CD4-positive, alpha-beta memory T cell (primary cell): Measurements from ENCODE around the gene OR1F1. TPM values are rescaled to one million over a fixed set of nuclear protein-coding genes. Genes with fewer than 3 reads are reported as not detected.

ENCODE experiments used
- CTCF ChIA-PET: fragments of 350-600 bp; sonication (Branson Sonifier 250); formaldehyde crosslinking; loops from one replicate; lab custom pipeline; 2021; ENCODE audit warnings: inconsistent platforms; ENCODE audit not compliant: partially characterized antibody; lab: Charles Lee
- POLR2A ChIA-PET: fragments of 350-600 bp; sonication (Branson Sonifier 250); formaldehyde crosslinking; loops from one replicate; lab custom pipeline; 2021; ENCODE audit not compliant: partially characterized antibody; lab: Charles Lee
- DNase-seq, 5 donors: peaks; one replicate each; pipeline versions ENCODE4 v3.0.0 to v3.0.0-alpha.2; 2020 to 2022; ENCODE audit warnings: mixed read lengths in 1 of 5
- H3K27ac ChIP-seq: one replicate; pipeline ENCODE4 v1.7.0; 2013; ENCODE audit warnings: low read depth, low read length
- H3K27me3 ChIP-seq: 2 replicates; pipeline ENCODE4 v1.7.0; 2013; ENCODE audit warnings: mild to moderate bottlenecking, low read length, moderate library complexity; ENCODE audit not compliant: insufficient read depth
- H3K36me3 ChIP-seq: 2 replicates; pipeline ENCODE4 v1.7.0; 2013; ENCODE audit warnings: mild to moderate bottlenecking, low read length, moderate library complexity; ENCODE audit not compliant: insufficient read depth
- H3K4me1 ChIP-seq: 2 replicates; pipeline ENCODE4 v1.7.0; 2013; ENCODE audit warnings: mild to moderate bottlenecking, low read length, moderate library complexity; ENCODE audit not compliant: insufficient read depth
- H3K4me3 ChIP-seq, 2 donors: one replicate each; pipeline ENCODE4 v1.7.0; 2013; ENCODE audit warnings: low read length in 2 of 2, mild to moderate bottlenecking in 1 of 2
- H3K9me3 ChIP-seq, 2 donors: one replicate each; pipeline ENCODE4 v1.7.0; 2013; ENCODE audit warnings: low read length in 2 of 2, control low read depth in 1 of 2; ENCODE audit not compliant: control insufficient read depth in 1 of 2
- H3K27ac Mint-ChIP-seq, 7 donors: one replicate each; pipeline ENCODE4 v1.8.0; 2020 to 2021; ENCODE audit warnings: mixed read lengths in 7 of 7, mild to moderate bottlenecking in 6 of 7, inconsistent platforms in 3 of 7, moderate library complexity in 3 of 7
- H3K27me3 Mint-ChIP-seq, 2 donors: one replicate each; pipeline ENCODE4 v1.8.0; 2020 to 2021; ENCODE audit warnings: mixed read lengths in 2 of 2
- H3K36me3 Mint-ChIP-seq, 2 donors: one replicate each; pipeline ENCODE4 v1.8.0; 2020 to 2021; ENCODE audit warnings: mixed read lengths in 2 of 2, inconsistent platforms in 1 of 2, mild to moderate bottlenecking in 1 of 2
- H3K4me1 Mint-ChIP-seq, 4 donors: one replicate each; pipeline ENCODE4 v1.8.0; 2020 to 2021; ENCODE audit warnings: mixed read lengths in 4 of 4, mild to moderate bottlenecking in 1 of 4
- H3K4me3 Mint-ChIP-seq, 8 donors: one replicate each; pipeline ENCODE4 v1.8.0; 2020 to 2021; ENCODE audit warnings: mixed read lengths in 8 of 8, mild to moderate bottlenecking in 7 of 8, moderate library complexity in 6 of 8, inconsistent platforms in 3 of 8
- H3K9me3 Mint-ChIP-seq, 8 donors: one replicate each; pipeline ENCODE4 v1.8.0; 2020 to 2021; ENCODE audit warnings: mixed read lengths in 8 of 8, mild to moderate bottlenecking in 5 of 8, inconsistent platforms in 3 of 8, moderate library complexity in 1 of 8
- intact Hi-C: fragments of 100-400 bp; cut with micrococcal nuclease; formaldehyde crosslinking; loops from one replicate; pipeline ENCODE4 v1.15.1; 2023
- polyA plus RNA-seq, 2 donors: library from polyadenylated mRNA; unstranded; fragments of 300-500 nt; fragmentation: Illumina TruSeq; gene quantifications; one replicate each; pipeline ENCODE4 v1.2.3, GENCODE V29; 2021
- total RNA-seq, 2 experiments: library from RNA; stranded (reverse); gene quantifications; one replicate each; pipeline ENCODE4 v1.2.3, GENCODE V29; 2021

Gene OR1F1
- total and polyA plus RNA-seq, 4 experiments from 2014 or later, result 0.49 to 0.97 TPM; not detected in 2

- Mint-ChIP-seq H3K27me3 (peaks cover 0 to 3% of the 10 kb centered on the region in 2 donors), H3K9me3 (peaks cover 0 to 4% (median 0%) of the 10 kb centered on the region in 8 donors), H3K27ac (no peak overlapping the region), H3K4me3 (no peak overlapping the region), H3K36me3 (peaks cover 7 to 19% of the 10 kb centered on the region in 2 donors), H3K4me1 (peaks cover 9 to 18% (median 14%) of the 10 kb centered on the region in 4 donors)
- Histone ChIP-seq H3K27ac (no peak overlapping the region), H3K27me3 (no peaks in the 10 kb centered on the region), H3K4me3 (no peak overlapping the region), H3K4me1 (peaks cover 13% of the 10 kb centered on the region), H3K9me3 (no peaks in the 10 kb centered on the region), H3K36me3 (peaks cover 7% of the 10 kb centered on the region)
- DNase-seq, result no peak
- CTCF ChIA-PET, result interaction anchor here (0.5 to 1.4 kb wide), 4 partner anchors 13 to 28 kb away, joined by 3 to 4 read pairs (median 3); no protein-coding TSS in a partner anchor
- POLR2A ChIA-PET, result interaction anchor here (1.1 to 1.2 kb wide), 2 partner anchors 13 to 14 kb away, joined by 3 read pairs; no protein-coding TSS in a partner anchor
- intact Hi-C loops, result no loop called here
These were observed 42.3 kb upstream of the OR1F1 start for GRCh38 chr16:3145660-3146059.

GRCh38 chr16:3147046-3147756 lies 40.8 kb upstream of the OR1F1 start:
- POLR2A ChIA-PET, result interaction anchor here (0.6 to 6.5 kb wide), 5 partner anchors 11 to 1442 kb away, joined by 3 to 123 read pairs (median 3); partner anchors contain the start of gene ZNF213
- Histone ChIP-seq H3K27ac (no peak overlapping the region), H3K4me3 (no peak overlapping the region), H3K9me3 (no peaks in the 10 kb centered on the region), H3K4me1 (peaks cover 22% of the 10 kb centered on the region), H3K36me3 (peaks cover 5% of the 10 kb centered on the region), H3K27me3 (no peaks in the 10 kb centered on the region)
- Mint-ChIP-seq H3K4me3 (no peak overlapping the region), H3K9me3 (peaks cover 0 to 13% (median 1%) of the 10 kb centered on the region in 8 donors), H3K36me3 (peaks cover 5 to 20% of the 10 kb centered on the region in 2 donors), H3K27me3 (peaks cover 0 to 5% of the 10 kb centered on the region in 2 donors), H3K4me1 (peaks cover 17 to 32% (median 21%) of the 10 kb centered on the region in 4 donors), H3K27ac (no peak overlapping the region)
- intact Hi-C loops, result no loop called here
- DNase-seq, result no peak
- CTCF ChIA-PET, result interaction anchor here (0.7 to 4.5 kb wide), 9 partner anchors 11 to 115 kb away, joined by 3 to 44 read pairs (median 4); no protein-coding TSS in a partner anchor

- no peak overlapping the region for H3K4me3 ChIP-seq
- Mint-ChIP-seq H3K36me3 (peaks cover 0 to 20% of the 10 kb centered on the region in 2 donors), H3K27ac (peak overlapping the region in 1 of 7 donors; percentile 4), H3K27me3 (peaks cover 3 to 8% of the 10 kb centered on the region in 2 donors), H3K4me3 (no peak overlapping the region), H3K4me1 (peaks cover 19 to 37% (median 23%) of the 10 kb centered on the region in 4 donors), H3K9me3 (peaks cover 0 to 18% (median 7%) of the 10 kb centered on the region in 8 donors)
- ChIA-PET POLR2A (interaction anchor here (0.6 to 6.5 kb wide), 4 partner anchors 11 to 1443 kb away, joined by 3 to 123 read pairs (median 35); partner anchors contain the start of gene ZNF213), CTCF (interaction anchor here (0.9 to 4.5 kb wide), 8 partner anchors 11 to 116 kb away, joined by 3 to 44 read pairs (median 4); no protein-coding TSS in a partner anchor)
- no peak for DNase-seq
- H3K27me3 ChIP-seq, result no peaks in the 10 kb centered on the region
- peaks cover 27% of the 10 kb centered on the region for H3K4me1 ChIP-seq
- H3K36me3 ChIP-seq, result no peaks in the 10 kb centered on the region
- no peak overlapping the region for H3K27ac ChIP-seq
- no peaks in the 10 kb centered on the region for H3K9me3 ChIP-seq
- intact Hi-C loops, result no loop called here
These were observed 40.3 kb upstream of the OR1F1 start for GRCh38 chr16:3147757-3148104.

GRCh38 chr16:3148256-3149192 lies 39.5 kb upstream of the OR1F1 start:
- ChIA-PET POLR2A (interaction anchor here (0.9 to 6.5 kb wide), 7 partner anchors 11 to 126 kb away, joined by 3 to 123 read pairs (median 8); partner anchors contain the start of genes HCFC1R1 and ZNF213), CTCF (interaction anchor here (0.9 to 4.5 kb wide), 13 partner anchors 8 to 117 kb away, joined by 3 to 44 read pairs (median 4); no protein-coding TSS in a partner anchor)
- H3K27ac Mint-ChIP-seq, result peak overlapping the region in 3 of 7 donors; percentile 37 to 100 (median 59)
- no peaks in the 10 kb centered on the region for H3K9me3 ChIP-seq
- H3K36me3 ChIP-seq, result no peaks in the 10 kb centered on the region
- H3K27me3 ChIP-seq, result no peaks in the 10 kb centered on the region
- intact Hi-C loops, result no loop called here
- H3K9me3 Mint-ChIP-seq, result peaks cover 0 to 21% (median 9%) of the 10 kb centered on the region in 8 donors
- H3K4me3 Mint-ChIP-seq, result peak overlapping the region; percentile 38 to 90 (median 76)
- no peak overlapping the region for H3K27ac ChIP-seq
- H3K4me1 ChIP-seq, result peaks cover 27% of the 10 kb centered on the region
- peaks cover 21 to 40% (median 25%) of the 10 kb centered on the region in 4 donors for H3K4me1 Mint-ChIP-seq
- peaks cover 0 to 23% of the 10 kb centered on the region in 2 donors for H3K36me3 Mint-ChIP-seq
- peaks cover 3 to 8% of the 10 kb centered on the region in 2 donors for H3K27me3 Mint-ChIP-seq
- H3K4me3 ChIP-seq, result no peak overlapping the region
- DNase-seq, result no peak

GRCh38 chr16:3149193-3149530 lies 38.8 kb upstream of the OR1F1 start:
- Histone ChIP-seq H3K36me3 (no peaks in the 10 kb centered on the region), H3K4me1 (peaks cover 27% of the 10 kb centered on the region), H3K27ac (peak overlapping the region; percentile 64), H3K27me3 (no peaks in the 10 kb centered on the region), H3K4me3 (no peak overlapping the region), H3K9me3 (peaks cover 0 to 4% of the 10 kb centered on the region in 2 donors)
- H3K36me3 Mint-ChIP-seq, result peaks cover 0 to 23% of the 10 kb centered on the region in 2 donors
- peaks cover 3 to 8% of the 10 kb centered on the region in 2 donors for H3K27me3 Mint-ChIP-seq
- CTCF ChIA-PET, result interaction anchor here (1.1 to 4.5 kb wide), 8 partner anchors 8 to 117 kb away, joined by 3 to 44 read pairs (median 5); no protein-coding TSS in a partner anchor
- H3K4me1 Mint-ChIP-seq, result peaks cover 21 to 40% (median 25%) of the 10 kb centered on the region in 4 donors
- no peak for DNase-seq
- intact Hi-C loops, result no loop called here
- peak overlapping the region; percentile 38 to 90 (median 80) for H3K4me3 Mint-ChIP-seq
- peak overlapping the region in 4 of 7 donors; percentile 37 to 100 (median 64) for H3K27ac Mint-ChIP-seq
- peaks cover 0 to 24% (median 13%) of the 10 kb centered on the region in 8 donors for H3K9me3 Mint-ChIP-seq
- POLR2A ChIA-PET, result interaction anchor here (0.9 to 6.5 kb wide), 11 partner anchors 10 to 252 kb away, joined by 3 to 123 read pairs (median 8); partner anchors contain the start of genes HCFC1R1, ZNF174, ZNF213 and ZSCAN32

- H3K27me3 Mint-ChIP-seq, result peaks cover 3 to 8% of the 10 kb centered on the region in 2 donors
- H3K27me3 ChIP-seq, result no peaks in the 10 kb centered on the region
- peak overlapping the region; percentile 76 to 77 for H3K4me3 ChIP-seq
- CTCF ChIA-PET, result interaction anchor here (0.9 to 4.5 kb wide), 18 partner anchors 8 to 567 kb away, joined by 3 to 44 read pairs (median 5); partner anchors contain the start of genes CLUAP1, TRAP1 and ZNF213
- peak in 4 of 5 donors; percentile 33 to 71 (median 46) for DNase-seq
- peaks cover 0 to 24% of the 10 kb centered on the region in 2 donors for H3K36me3 Mint-ChIP-seq
- peak overlapping the region; percentile 64 for H3K27ac ChIP-seq
- H3K4me1 Mint-ChIP-seq, result peaks cover 22 to 41% (median 25%) of the 10 kb centered on the region in 4 donors
- no peaks in the 10 kb centered on the region for H3K36me3 ChIP-seq
- peak overlapping the region; percentile 86 to 90 (median 88) for H3K4me3 Mint-ChIP-seq
- H3K27ac Mint-ChIP-seq, result peak overlapping the region; percentile 81 to 100 (median 87)
- H3K9me3 ChIP-seq, result peaks cover 0 to 6% of the 10 kb centered on the region in 2 donors
- intact Hi-C loops, result loop anchor here (1.0 to 10.0 kb wide), 6 partner anchors 9 to 355 kb away; partner anchors contain the start of genes CLUAP1 and ZNF263
- POLR2A ChIA-PET, result interaction anchor here (0.8 to 6.5 kb wide), 34 partner anchors 9 to 359 kb away, joined by 3 to 123 read pairs (median 6); partner anchors contain the start of genes CLUAP1, HCFC1R1, MMP25 and NAA60
- peaks cover 0 to 29% (median 17%) of the 10 kb centered on the region in 8 donors for H3K9me3 Mint-ChIP-seq
- H3K4me1 ChIP-seq, result peaks cover 27% of the 10 kb centered on the region
These were observed 38.2 kb upstream of the OR1F1 start for GRCh38 chr16:3149630-3150345.
